Dedifferentiated amniotic fluid mesenchymal stem cell (primary cell): ENCODE data around the gene MAP3K20.
"Not testable (repeated sequence)": the region's sequence is repeated elsewhere in the genome, so short reads cannot be mapped to it uniquely, and the experiment has no call there.

Experiments
- DNase-seq: peaks from one replicate; pipeline ENCODE4 v3.0.0-alpha.2; 2016; ENCODE audit errors: extremely low spot score

Gene MAP3K20

DNA sequence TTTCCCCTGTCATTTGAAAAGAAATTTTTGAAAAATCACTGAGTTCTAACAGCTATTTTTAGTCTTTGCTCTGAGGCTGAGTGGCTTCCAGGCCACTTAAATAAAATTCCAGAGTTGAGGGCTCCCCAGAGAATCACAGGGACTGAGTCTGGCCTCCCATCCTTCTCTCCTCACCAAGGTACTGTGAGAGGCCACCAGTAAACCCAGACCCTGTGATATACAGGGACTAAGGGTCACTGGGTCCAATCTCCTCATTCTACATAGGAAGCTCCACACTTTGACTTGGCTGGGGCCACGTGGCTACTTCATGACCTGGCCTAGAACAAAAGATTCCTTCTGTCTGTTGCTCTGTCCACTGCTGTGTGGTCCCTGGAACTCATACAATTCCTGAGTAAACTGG is 155.8 kb downstream of the MAP3K20 start:
- DNase-seq, result no peak

- no peak for DNase-seq
Measured at GRCh38 chr2:173232956-173233744, 157.5 kb downstream of the MAP3K20 start.

GRCh38 chr2:173235947-173236803 is 160.5 kb downstream of the MAP3K20 start:
- DNase-seq, result no peak

GRCh38 chr2:173238385-173238784 is 162.7 kb downstream of the MAP3K20 start:
- DNase-seq, result no peak

- DNase-seq, result no peak
Measured at GRCh38 chr2:173238831-173239230, 163.2 kb downstream of the MAP3K20 start.

DNA sequence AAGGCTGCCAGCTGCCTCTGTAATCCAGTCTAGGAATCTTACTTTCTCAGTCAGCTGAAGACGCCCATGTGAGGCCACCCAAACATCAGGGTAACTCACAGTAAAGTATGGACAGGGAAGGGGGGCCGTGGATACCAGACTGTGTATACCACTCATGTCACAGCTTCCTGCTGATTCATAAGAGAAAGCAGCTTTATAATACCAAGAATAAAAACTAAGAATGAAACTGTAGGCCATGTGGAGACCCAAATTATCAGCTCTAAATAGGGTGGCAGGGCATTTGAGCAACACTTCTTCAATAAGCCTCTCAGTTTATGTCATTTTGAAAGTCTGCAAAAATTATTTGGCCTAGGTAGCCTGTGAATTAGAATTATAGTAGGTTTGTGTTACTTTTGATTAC is 164.0 kb downstream of the MAP3K20 start:
- DNase-seq, result no peak

DNA sequence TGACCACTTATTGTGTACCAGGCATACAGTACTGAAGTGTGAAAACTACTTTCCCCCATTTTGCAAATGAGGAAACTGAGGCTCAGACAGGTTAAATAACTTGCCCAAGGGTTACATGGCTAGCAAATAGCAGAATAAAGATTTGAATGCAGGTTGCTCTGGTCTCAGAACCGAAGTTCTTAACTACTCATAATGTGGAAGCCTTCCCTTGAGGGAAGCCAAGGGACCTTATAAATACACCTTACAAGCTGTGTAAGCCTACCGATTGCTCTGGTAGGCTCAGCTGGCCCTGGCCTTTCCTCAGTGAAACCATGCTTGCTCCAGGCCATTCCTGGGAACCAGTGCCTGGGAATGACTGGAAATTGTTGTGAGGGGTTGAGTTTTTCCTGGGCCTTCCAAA is 164.4 kb downstream of the MAP3K20 start:
- DNase-seq, result no peak

DNA sequence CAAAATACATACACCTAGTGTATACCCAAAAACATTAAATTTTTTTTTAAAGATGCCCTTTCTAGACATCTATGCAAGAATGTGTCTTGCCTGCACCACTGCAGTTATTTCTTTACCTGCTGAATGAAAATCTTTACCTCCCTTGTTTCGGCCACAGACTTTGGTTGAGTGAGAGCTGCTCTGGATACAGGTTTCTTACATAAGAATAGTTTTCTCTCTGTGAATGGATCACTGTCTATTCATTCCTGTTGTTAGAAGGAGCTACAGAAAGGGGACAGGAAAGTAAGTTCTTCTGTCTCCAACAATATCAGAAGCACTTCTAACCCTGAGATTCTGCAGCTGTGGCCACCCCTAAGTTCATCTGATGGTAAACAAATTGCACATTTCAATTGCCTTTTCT is 166.0 kb downstream of the MAP3K20 start:
- no peak for DNase-seq

DNA sequence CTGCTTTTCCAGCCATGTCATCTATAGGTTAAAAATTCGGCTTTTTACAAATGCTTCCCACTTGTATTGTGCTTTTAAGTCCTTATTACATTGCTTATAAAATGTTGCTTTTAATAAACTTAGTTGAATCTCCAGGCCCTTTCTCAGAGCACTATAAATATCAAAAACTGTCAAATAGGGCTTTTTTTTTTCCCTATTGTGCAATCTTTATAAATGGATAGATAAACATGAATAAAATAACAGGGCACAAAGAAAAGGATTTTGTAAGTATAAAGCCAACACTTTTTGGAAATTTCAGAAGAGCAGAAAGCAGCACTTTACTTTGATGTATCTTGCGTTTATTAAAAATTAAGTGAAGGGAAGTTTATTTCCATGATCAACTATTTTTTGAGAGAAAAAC is 171.5 kb downstream of the MAP3K20 start:
- no peak for DNase-seq

DNA sequence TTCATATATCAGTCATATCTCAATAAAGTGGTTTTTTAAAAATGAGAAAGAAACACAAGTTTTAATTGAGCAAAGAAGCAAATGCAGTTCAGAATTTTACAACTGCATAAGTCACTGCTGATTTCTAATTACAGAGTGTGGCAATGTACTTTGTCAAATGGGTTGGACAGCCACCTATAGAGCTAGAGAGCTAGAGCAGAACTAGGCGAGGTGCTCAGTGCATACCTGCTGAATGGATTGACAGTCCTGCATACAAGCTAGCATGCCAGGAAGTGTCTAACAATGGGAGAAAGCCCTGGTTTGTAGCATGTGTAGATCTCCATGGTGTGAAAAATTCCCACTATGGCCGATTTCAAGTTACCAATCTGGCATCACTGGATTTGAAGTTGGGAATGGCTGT is 172.7 kb downstream of the MAP3K20 start:
- DNase-seq, result no peak

- DNase-seq, result no peak
Measured at GRCh38 chr2:173249661-173250641, 174.3 kb downstream of the MAP3K20 start.

- no peak for DNase-seq
Measured at GRCh38 chr2:173251225-173251624, 175.6 kb downstream of the MAP3K20 start.

DNA sequence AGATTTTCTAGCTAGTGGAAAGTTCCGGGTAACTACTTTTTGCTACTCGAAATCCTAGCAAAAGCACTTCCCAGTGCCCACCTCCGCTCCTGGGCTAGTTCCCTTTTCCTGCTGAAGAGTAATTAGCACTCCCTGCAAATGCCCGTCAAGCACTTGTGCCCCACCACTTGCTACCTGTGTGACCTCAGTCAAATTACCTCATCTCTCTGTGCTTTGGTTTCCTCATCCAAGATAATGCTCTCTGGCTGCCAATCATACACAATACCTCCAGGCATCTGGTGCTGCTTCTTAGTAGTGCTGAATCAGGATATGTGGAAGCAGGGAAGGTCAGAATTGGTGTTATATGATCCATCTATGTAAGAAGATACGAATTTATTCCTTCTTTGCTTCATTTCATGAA is 176.9 kb downstream of the MAP3K20 start:
- no peak for DNase-seq

GRCh38 chr2:173254659-173255058 is 179.0 kb downstream of the MAP3K20 start:
- no peak for DNase-seq

- no peak for DNase-seq
Measured at GRCh38 chr2:173258701-173259100, 183.1 kb downstream of the MAP3K20 start.

GRCh38 chr2:173262356-173262755 is 186.7 kb downstream of the MAP3K20 start:
- not testable (repeated sequence) for DNase-seq

- no peak for DNase-seq
Measured at GRCh38 chr2:173264151-173264550, 188.5 kb downstream of the MAP3K20 start.

DNA sequence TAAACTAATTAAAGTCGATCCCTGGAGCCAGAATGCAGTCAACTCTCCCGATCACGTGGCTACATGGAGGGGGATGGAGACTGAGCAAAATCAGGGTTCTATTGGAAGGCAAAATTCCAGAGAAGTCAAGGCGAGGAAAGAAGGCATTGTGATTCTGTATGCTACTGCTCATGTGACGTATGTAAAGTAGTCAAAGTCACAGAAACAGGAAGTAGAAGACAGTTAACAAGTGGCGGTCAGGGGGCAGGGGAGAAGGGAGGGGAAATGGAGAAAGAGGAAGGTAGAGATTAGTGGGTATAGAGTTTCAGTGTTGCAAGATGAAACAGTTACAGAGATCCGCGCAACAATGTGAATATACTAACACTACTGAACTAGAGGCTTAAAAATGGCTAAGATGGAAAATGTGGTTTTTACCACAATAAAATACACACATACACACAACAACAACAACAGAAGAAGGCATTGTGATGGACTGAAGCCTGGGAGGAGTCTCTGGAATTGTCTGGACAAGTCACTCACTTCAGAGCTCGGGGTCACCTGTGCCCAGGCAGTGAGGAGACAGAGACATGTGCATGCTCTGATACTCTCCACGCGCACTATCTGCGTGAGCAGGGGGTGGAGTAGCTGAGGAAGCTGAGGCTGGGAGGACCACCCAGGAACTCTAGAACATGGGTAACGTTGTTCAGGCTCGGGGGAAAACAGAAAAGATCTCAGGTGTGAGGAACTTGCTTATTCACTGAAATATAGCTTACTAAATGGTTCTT is 189.1 kb downstream of the MAP3K20 start:
- no peak for DNase-seq

DNA sequence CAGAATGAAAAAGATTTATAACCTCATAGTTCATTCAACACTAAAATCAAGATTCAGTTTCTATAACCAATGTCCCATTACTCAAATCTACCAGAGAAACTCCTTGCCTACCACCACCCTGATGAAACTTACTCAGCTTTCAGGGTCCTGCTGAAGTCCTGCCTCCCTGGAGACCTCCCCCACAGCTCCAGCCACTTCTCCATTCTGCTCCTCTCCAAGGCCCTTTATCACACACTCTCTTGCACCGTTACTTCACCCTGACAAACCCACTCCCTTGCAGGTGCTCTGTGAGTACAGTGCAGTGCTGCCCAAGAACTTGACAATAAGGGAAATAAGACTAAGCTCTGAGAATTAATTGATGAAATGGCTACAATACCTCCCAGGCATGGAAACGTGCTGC is 195.5 kb downstream of the MAP3K20 start:
- DNase-seq, result no peak

DNA sequence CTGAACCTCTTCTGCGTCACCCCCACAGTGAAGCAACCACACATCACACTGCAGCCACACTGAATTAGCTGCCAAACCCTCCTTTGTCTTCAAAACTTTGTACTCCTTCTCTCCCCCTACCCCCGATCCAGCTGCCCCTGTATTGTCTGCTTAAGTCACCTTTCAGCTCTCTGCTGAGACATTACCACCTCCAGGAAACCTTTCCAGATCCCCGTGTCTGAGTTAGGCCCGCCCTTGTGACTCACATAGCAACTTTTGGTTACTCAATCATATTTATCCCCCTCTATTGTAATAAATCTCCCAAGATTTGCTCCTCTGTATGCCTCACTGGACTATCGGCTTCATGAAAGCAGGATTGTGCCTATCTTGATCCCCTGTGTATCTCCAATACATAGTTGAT is 196.2 kb downstream of the MAP3K20 start:
- DNase-seq, result no peak

DNA sequence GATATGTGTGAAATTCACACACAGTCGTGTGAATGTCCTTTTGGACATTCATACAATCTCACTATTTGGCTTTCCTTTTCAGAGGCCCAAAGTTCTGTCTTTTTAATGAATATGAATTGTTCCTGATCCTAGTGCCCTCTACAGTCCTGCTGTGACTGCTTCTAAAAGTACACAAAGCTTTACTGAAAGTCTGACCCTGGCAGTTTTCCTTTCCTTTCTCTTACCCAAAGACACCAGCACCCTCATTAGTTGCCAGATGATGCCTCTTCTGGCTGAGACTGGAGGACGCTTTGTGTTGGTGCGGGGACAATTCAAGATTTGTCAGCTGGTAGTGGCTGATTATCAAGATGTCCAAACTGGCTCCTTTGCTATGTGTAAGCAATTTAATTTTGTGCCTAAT is 197.2 kb downstream of the MAP3K20 start:
- no peak for DNase-seq
